ENCODE data around the gene CAMKMT. TPM values are rescaled to one million over a fixed set of nuclear protein-coding genes. Genes with fewer than 3 reads are reported as not detected.

The CAMKMT gene
- total RNA-seq, 2 experiments from 2014 or later: 11.2 to 12.7 TPM

DNA sequence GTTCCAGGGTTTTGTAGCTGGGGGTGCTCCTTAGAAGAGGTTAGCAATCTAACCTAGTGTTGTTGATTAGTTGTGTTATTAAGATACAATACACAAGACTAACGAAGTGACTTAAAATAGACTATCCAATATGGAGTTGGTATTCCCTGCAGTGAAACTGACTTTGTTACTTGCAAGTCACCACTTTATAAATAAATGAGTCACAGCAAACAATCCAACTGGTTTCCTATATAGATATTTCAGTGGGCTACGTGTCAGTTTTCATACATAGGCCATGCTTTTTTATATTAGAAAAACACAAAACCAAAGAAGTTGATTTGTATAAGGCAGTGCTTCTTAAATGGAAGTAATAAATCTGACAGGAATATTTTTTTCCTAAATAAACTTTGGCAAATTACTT is 274.0 kb downstream of the CAMKMT start:
- H3K27me3 Mint-ChIP-seq (ENCODE audit: low read depth): no peaks in the 10 kb centered on the region
- H3K4me3 Mint-ChIP-seq: no peak overlapping the region
- DNase-seq (no peak), ATAC-seq (no peak)
- no peak overlapping the region for H3K27ac Mint-ChIP-seq
- H3K4me1 Mint-ChIP-seq (ENCODE audit: low read depth): peaks cover 2% of the 10 kb centered on the region
- peaks cover 3% of the 10 kb centered on the region for H3K36me3 Mint-ChIP-seq (ENCODE audit: low read depth)
- ChIA-PET CTCF (no interaction called here), POLR2A (interaction anchor here (0.6 kb wide), 1 partner anchor 156 kb away, joined by 3 read pairs; no protein-coding TSS in a partner anchor)
- H3K9me3 Mint-ChIP-seq (ENCODE audit: insufficient read depth): peaks cover 21% of the 10 kb centered on the region

DNA sequence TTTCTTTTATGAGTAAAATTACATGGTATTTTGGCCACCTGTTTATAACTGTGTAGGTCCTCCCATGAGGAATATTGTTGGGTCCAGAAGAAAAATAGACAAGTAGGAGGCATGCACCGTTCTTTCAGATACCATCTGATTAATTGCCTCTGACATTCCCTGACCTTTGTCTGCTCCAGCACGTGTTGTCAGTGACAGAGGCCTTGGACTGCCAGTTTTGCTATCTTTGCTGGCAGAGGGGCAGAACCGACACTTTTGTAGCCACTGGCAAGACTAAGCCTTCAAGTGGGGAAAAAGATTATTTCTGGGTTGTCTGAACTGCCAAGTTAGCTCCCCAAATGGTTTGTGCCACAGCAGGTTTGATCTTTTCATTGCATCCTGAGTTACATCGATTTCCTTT is 276.9 kb downstream of the CAMKMT start:
- CTCF ChIA-PET: no interaction called here
- POLR2A ChIA-PET: no interaction called here

DNA sequence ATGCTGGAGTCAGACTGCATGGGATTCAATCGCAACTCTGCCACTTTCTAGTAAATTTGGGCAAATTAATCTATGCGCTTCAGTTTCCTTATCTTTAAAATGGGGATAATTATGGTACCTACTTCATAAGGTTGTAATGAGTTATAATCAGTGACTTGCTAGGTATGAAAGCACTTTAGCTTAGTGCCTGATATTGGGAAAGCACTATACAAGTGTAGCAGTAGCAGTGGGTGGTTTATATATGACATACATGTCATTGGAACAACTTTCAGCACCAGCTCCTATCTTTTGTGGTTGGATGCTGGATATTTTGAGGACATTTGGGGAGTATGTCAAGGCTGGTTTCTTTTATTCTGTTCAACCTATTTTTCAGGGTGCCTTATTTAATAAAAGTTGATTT is 277.7 kb downstream of the CAMKMT start:
- Mint-ChIP-seq H3K27me3 (ENCODE audit: low read depth) (no peaks in the 10 kb centered on the region), H3K36me3 (ENCODE audit: low read depth) (no peaks in the 10 kb centered on the region), H3K27ac (no peak overlapping the region), H3K4me1 (ENCODE audit: low read depth) (no peaks in the 10 kb centered on the region), H3K9me3 (ENCODE audit: insufficient read depth) (no peaks in the 10 kb centered on the region), H3K4me3 (no peak overlapping the region)
- ATAC-seq: no peak
- DNase-seq: no peak
- POLR2A ChIA-PET: no interaction called here
- CTCF ChIA-PET: interaction anchor here (0.9 to 1.4 kb wide), 2 partner anchors 23 to 160 kb away, joined by 3 to 4 read pairs; no protein-coding TSS in a partner anchor

More for the DNA sequence above, 276.9 kb downstream of the CAMKMT start:
- DNase-seq: no peak
- Mint-ChIP-seq H3K27ac (no peak overlapping the region), H3K9me3 (ENCODE audit: insufficient read depth) (peaks cover under 1% of the 10 kb centered on the region), H3K4me1 (ENCODE audit: low read depth) (no peaks in the 10 kb centered on the region), H3K4me3 (no peak overlapping the region), H3K27me3 (ENCODE audit: low read depth) (no peaks in the 10 kb centered on the region), H3K36me3 (ENCODE audit: low read depth) (no peaks in the 10 kb centered on the region)
- ATAC-seq: no peak

DNA sequence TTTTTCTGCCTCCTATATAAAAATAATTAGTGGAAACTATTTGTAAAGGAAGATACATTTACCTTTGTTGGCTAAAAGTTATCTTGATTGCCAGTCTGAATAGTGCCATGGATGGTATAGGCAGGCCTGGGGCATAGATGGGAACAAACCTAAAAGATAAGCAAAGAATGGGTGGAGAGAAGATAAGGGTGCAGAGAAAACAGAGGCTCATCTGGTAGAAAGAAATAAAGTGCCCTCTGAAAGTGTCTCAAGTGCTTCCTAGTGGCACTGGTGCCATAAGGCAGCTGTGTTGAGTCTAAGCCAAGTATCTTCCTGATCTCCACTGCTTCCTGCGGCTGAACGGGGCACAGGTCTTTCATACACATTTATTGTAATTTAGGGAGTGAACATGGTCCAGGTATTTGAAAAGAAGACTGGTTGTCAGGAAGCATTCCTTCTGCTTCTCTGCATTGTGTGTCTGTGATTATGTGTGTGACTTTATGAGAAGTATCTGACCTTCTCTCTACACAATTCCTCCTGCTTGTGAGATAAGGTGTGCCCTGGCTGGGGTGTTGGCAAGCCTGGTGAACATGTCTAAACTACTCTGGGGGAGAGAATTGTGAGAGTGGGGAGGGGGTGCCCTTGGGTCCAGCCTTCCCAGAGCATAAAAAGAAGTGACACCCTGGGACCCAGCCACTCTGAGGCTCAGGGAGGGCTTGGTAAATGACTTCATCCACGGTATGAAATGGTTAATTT is 280.5 kb downstream of the CAMKMT start:
- POLR2A ChIA-PET: no interaction called here
- no peaks in the 10 kb centered on the region for H3K4me1 Mint-ChIP-seq (ENCODE audit: low read depth)
- CTCF ChIA-PET: no interaction called here

DNA sequence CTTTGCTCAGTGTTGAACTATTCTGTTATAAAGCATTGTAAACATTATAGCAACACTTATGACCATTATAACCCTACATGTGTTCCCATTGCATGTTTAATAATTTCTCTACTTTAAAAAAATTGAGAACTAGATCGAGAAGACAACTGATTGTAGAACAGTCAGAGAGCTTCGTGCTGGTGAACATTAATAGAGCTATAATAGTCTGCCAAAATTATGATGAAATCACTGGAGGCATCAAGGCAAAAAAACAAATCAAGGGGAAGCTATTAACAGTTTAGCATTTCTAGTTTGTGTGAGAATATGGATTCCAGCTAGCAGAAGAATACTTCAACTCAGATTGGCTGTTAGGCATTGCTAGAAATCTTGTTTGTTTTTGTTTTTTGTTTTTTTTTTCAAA is 284.2 kb downstream of the CAMKMT start:
- Mint-ChIP-seq H3K9me3 (ENCODE audit: insufficient read depth) (no peaks in the 10 kb centered on the region), H3K27ac (no peak overlapping the region), H3K27me3 (ENCODE audit: low read depth) (no peaks in the 10 kb centered on the region), H3K4me1 (ENCODE audit: low read depth) (no peaks in the 10 kb centered on the region), H3K4me3 (no peak overlapping the region), H3K36me3 (ENCODE audit: low read depth) (no peaks in the 10 kb centered on the region)
- no peak for DNase-seq
- CTCF ChIA-PET: interaction anchor here (1.2 kb wide), 1 partner anchor 167 kb away, joined by 7 read pairs; no protein-coding TSS in a partner anchor
- no peak for ATAC-seq
- POLR2A ChIA-PET: no interaction called here

More for the DNA sequence above, 280.5 kb downstream of the CAMKMT start:
- DNase-seq (no peak), ATAC-seq (no peak)
- Mint-ChIP-seq H3K27ac (no peak overlapping the region), H3K4me3 (no peak overlapping the region), H3K9me3 (ENCODE audit: insufficient read depth) (no peaks in the 10 kb centered on the region), H3K36me3 (ENCODE audit: low read depth) (no peaks in the 10 kb centered on the region), H3K27me3 (ENCODE audit: low read depth) (no peaks in the 10 kb centered on the region)

DNA sequence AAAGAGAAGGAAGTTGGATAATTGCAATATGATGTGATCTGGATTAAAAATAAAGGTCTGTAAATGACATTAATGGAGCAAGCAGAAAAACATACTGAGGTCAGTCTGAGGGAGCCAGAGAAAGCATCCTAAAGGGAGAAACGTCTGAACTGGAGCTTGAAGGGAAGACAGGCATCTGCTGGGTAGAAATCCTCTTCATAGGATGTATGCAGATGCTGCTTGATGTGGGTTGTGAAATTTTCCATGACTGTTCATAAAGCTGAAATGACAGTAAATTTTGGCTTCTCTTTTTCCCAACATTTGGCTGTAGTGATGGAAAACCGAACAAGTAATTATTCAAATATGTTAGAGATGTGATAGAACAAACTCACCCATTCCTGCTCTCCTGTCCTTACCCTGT is 287.6 kb downstream of the CAMKMT start:
- CTCF ChIA-PET: no interaction called here
- H3K4me3 Mint-ChIP-seq: no peak overlapping the region
- H3K27me3 Mint-ChIP-seq (ENCODE audit: low read depth): no peaks in the 10 kb centered on the region
- H3K9me3 Mint-ChIP-seq (ENCODE audit: insufficient read depth): no peaks in the 10 kb centered on the region
- no peak for DNase-seq
- no peaks in the 10 kb centered on the region for H3K4me1 Mint-ChIP-seq (ENCODE audit: low read depth)
- no peak overlapping the region for H3K27ac Mint-ChIP-seq
- no peaks in the 10 kb centered on the region for H3K36me3 Mint-ChIP-seq (ENCODE audit: low read depth)
- POLR2A ChIA-PET: no interaction called here
- ATAC-seq: no peak

DNA sequence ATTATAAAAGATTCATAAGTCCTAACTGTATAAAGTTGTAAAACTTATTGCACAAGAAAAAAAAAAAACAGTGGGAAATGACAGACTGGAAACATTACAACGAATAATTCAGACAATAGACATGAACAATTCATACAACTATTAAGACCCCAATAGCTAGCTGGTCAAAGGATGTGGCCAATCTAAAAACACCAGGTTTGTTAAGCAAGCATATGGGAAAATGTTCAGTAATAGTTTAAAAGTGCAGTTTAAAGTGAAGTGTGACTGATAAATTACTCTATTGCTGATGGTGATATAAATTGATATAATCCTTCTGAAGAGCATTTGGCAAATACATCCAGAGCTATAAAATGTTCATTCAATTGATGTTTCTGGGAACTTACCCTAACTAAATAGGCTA is 289.0 kb downstream of the CAMKMT start:
- Mint-ChIP-seq H3K27ac (no peak overlapping the region), H3K4me1 (ENCODE audit: low read depth) (no peaks in the 10 kb centered on the region), H3K36me3 (ENCODE audit: low read depth) (no peaks in the 10 kb centered on the region), H3K4me3 (no peak overlapping the region), H3K9me3 (ENCODE audit: insufficient read depth) (no peaks in the 10 kb centered on the region), H3K27me3 (ENCODE audit: low read depth) (no peaks in the 10 kb centered on the region)
- ATAC-seq (no peak), DNase-seq (no peak)
- POLR2A ChIA-PET: no interaction called here
- CTCF ChIA-PET: no interaction called here

DNA sequence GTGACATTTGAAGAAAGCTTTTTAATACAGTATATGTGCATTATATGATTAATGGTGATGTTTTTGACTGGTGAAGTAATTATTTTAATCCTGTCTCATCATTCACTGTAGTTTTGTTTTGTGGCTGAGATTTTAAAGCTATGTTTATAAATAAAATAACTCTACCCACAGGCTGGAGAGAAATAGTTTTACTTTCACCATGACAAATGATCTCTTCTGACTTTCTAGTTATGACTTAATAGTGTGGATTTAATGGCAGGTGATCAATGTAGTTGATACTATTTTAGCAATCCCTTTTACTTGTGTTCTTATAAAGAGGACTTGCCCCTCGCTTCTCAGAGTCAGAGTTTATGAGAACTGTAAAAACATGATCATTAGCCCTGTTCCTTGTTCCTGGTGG is 290.2 kb downstream of the CAMKMT start:
- Mint-ChIP-seq H3K27ac (no peak overlapping the region), H3K4me1 (ENCODE audit: low read depth) (no peaks in the 10 kb centered on the region), H3K27me3 (ENCODE audit: low read depth) (no peaks in the 10 kb centered on the region), H3K9me3 (ENCODE audit: insufficient read depth) (no peaks in the 10 kb centered on the region), H3K36me3 (ENCODE audit: low read depth) (no peaks in the 10 kb centered on the region), H3K4me3 (no peak overlapping the region)
- DNase-seq (no peak), ATAC-seq (no peak)
- POLR2A ChIA-PET: no interaction called here
- CTCF ChIA-PET: no interaction called here

DNA sequence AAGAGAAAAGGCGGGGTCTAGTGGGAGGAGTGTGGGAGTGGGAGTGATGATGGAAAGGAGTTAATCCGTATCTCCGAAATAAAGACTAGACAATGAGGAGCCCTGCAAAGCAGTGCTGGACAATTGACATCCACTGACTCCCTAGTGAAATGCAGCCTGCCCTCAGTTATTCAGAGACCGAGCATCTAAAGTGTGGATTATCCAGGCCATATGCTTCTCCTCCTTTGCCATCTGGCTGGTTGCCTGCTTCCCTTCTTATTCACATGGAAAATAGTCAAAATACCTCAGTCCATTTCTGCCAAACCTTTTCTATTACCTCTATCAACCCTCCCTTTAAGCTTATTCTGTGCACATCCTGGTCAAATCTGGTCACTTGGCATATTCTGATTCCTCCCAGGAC is 291.0 kb downstream of the CAMKMT start:
- ATAC-seq (no peak), DNase-seq (no peak)
- Mint-ChIP-seq H3K9me3 (ENCODE audit: insufficient read depth) (no peaks in the 10 kb centered on the region), H3K4me3 (no peak overlapping the region), H3K27me3 (ENCODE audit: low read depth) (no peaks in the 10 kb centered on the region), H3K27ac (no peak overlapping the region), H3K36me3 (ENCODE audit: low read depth) (no peaks in the 10 kb centered on the region), H3K4me1 (ENCODE audit: low read depth) (no peaks in the 10 kb centered on the region)
- ChIA-PET CTCF (interaction anchor here (1.6 kb wide), 1 partner anchor 173 kb away, joined by 5 read pairs; no protein-coding TSS in a partner anchor), POLR2A (no interaction called here)

DNA sequence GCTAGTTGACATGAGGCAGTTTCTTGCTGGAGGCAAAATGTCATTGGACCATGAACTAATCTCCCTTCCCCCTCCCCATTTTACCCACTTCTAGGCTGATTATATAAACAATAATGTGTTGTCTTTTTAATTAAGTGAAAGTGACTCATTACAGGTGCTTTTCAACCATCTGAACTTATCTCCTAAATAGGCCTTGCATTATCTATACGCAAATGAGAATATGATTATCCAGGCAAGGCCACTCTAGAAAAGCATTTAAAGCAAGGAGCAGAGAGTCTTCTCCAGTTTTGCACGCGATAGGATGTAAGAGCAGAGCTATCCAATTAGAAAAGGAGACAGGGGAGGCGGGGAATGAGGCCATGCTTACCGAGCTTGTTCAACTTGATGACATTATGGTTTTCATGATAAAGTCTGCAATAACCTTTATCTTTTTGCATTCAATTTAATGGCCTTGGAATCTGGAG is 293.7 kb downstream of the CAMKMT start:
- H3K36me3 Mint-ChIP-seq (ENCODE audit: low read depth): no peaks in the 10 kb centered on the region
- H3K9me3 Mint-ChIP-seq (ENCODE audit: insufficient read depth): no peaks in the 10 kb centered on the region
- H3K27ac Mint-ChIP-seq: no peak overlapping the region
- H3K27me3 Mint-ChIP-seq (ENCODE audit: low read depth): no peaks in the 10 kb centered on the region
- no peaks in the 10 kb centered on the region for H3K4me1 Mint-ChIP-seq (ENCODE audit: low read depth)
- CTCF ChIA-PET: no interaction called here
- POLR2A ChIA-PET: no interaction called here
- no peak overlapping the region for H3K4me3 Mint-ChIP-seq
- no peak for ATAC-seq
- DNase-seq: no peak

DNA sequence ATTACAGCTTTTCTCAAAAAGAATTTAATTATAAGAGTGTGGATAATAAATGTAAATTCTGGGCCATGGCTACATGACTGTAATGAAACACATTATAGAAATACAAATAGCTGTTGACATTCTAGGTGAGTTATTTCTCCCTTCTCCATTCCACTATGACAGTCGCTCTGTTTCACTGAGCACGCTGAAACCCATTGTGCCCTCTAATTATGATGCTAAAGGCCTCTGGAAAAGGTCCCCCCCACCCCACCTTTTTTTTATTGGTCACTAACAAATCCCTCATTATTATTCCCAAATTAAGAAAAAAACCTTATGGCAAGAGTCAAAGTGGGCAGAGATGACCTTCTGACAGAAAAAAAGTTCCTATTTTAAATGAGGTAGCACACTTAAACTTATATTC is 294.7 kb downstream of the CAMKMT start:
- no peaks in the 10 kb centered on the region for H3K9me3 Mint-ChIP-seq (ENCODE audit: insufficient read depth)
- no peak overlapping the region for H3K4me3 Mint-ChIP-seq
- DNase-seq: no peak
- H3K4me1 Mint-ChIP-seq (ENCODE audit: low read depth): no peaks in the 10 kb centered on the region
- H3K36me3 Mint-ChIP-seq (ENCODE audit: low read depth): no peaks in the 10 kb centered on the region
- H3K27me3 Mint-ChIP-seq (ENCODE audit: low read depth): no peaks in the 10 kb centered on the region
- ChIA-PET CTCF (no interaction called here), POLR2A (interaction anchor here (0.6 kb wide), 1 partner anchor 11 kb away, joined by 3 read pairs; no protein-coding TSS in a partner anchor)
- ATAC-seq: no peak
- no peak overlapping the region for H3K27ac Mint-ChIP-seq

DNA sequence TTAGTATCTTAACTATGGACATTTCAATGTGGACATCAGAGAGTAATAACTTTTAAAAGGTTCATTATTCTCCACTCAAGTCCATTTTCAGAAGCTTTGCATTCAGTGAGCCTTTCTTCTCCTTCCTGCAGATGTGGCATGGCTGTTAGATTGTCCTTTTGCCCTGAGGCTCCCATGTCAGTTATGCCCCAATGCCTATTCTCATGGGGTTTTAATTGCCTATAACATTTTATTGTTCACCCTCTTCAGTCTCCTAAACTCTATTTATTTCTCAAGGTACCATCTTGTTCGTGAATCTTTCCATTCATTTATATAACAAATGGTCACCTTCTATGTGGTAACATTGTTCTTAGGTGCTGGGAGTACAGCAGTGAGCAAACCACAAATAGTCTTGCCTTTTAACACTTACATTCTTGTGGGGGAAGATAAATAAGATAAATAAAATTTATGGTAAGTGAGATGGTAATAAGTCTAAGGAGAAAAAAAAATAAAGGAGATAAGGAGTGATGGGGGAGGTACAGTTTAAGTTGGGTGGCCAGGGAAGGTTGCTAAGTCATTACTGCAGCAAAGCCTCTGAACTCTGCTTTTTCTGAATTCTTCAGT is 301.8 kb downstream of the CAMKMT start:
- no peak overlapping the region for H3K27ac Mint-ChIP-seq
- no peak for ATAC-seq
- H3K36me3 Mint-ChIP-seq (ENCODE audit: low read depth): no peaks in the 10 kb centered on the region
- CTCF ChIA-PET: interaction anchor here (1.0 to 1.9 kb wide), 2 partner anchors 184 kb away, joined by 5 to 8 read pairs; no protein-coding TSS in a partner anchor
- H3K4me1 Mint-ChIP-seq (ENCODE audit: low read depth): no peaks in the 10 kb centered on the region
- DNase-seq: no peak
- POLR2A ChIA-PET: no interaction called here
- H3K9me3 Mint-ChIP-seq (ENCODE audit: insufficient read depth): no peaks in the 10 kb centered on the region
- H3K27me3 Mint-ChIP-seq (ENCODE audit: low read depth): no peaks in the 10 kb centered on the region
- H3K4me3 Mint-ChIP-seq: no peak overlapping the region

Data from activated CD8-positive, alpha-beta T cell treated with anti-CD3 and anti-CD28 coated beads, Interleukin-2, amount 10 ng/mL, durations not matched to agents 7 days and 5 days (primary cell).